IgD-negative memory B cell (primary cell): Measurements from ENCODE around the gene SMIM5. TPM values are rescaled to one million over a fixed set of nuclear protein-coding genes. Genes with fewer than 3 reads are reported as not detected.
A peak's percentile ranks its signal among the peaks of the same experiment; 100 is the strongest.

Experiments
- H3K27ac Mint-ChIP-seq, 3 donors: one replicate each; pipeline ENCODE4 v1.8.0; 2020 to 2022; ENCODE audit warnings: mild to moderate bottlenecking in 3 of 3, mixed read lengths in 3 of 3, moderate library complexity in 1 of 3
- H3K27me3 Mint-ChIP-seq: one replicate; pipeline ENCODE4 v1.8.0; 2021; ENCODE audit warnings: mixed read lengths
- H3K36me3 Mint-ChIP-seq: one replicate; pipeline ENCODE4 v1.8.0; 2020; ENCODE audit warnings: mild to moderate bottlenecking, mixed read lengths
- H3K4me1 Mint-ChIP-seq, 3 donors: one replicate each; pipeline ENCODE4 v1.8.0; 2020 to 2022; ENCODE audit warnings: mixed read lengths in 3 of 3, mild to moderate bottlenecking in 1 of 3
- H3K4me3 Mint-ChIP-seq, 4 donors: one replicate each; pipeline ENCODE4 v1.8.0; 2020 to 2022; ENCODE audit warnings: mild to moderate bottlenecking in 4 of 4, mixed read lengths in 4 of 4, moderate library complexity in 3 of 4
- H3K9me3 Mint-ChIP-seq, 3 donors: one replicate each; pipeline ENCODE4 v1.8.0; 2020 to 2021; ENCODE audit warnings: mixed read lengths in 3 of 3, mild to moderate bottlenecking in 1 of 3
- polyA plus RNA-seq: library from polyadenylated mRNA; unstranded; fragments of 300-500 nt; fragmentation: Illumina TruSeq; gene quantifications from one replicate; pipeline ENCODE4 v1.2.3, GENCODE V29; 2021

Gene SMIM5
- polyA plus RNA-seq, 1 donor from 2014 or later: 0.36 TPM

GRCh38 chr17:75650874-75651273 lies 17.6 kb downstream of the SMIM5 start:
- no peak overlapping the region for H3K4me3 Mint-ChIP-seq
- no peaks in the 10 kb centered on the region for H3K9me3 Mint-ChIP-seq
- peaks cover 0 to 8% (median 5%) of the 10 kb centered on the region in 3 donors for H3K4me1 Mint-ChIP-seq
- no peak overlapping the region for H3K27ac Mint-ChIP-seq
- H3K36me3 Mint-ChIP-seq: peaks cover 4% of the 10 kb centered on the region
- H3K27me3 Mint-ChIP-seq: no peaks in the 10 kb centered on the region

DNA sequence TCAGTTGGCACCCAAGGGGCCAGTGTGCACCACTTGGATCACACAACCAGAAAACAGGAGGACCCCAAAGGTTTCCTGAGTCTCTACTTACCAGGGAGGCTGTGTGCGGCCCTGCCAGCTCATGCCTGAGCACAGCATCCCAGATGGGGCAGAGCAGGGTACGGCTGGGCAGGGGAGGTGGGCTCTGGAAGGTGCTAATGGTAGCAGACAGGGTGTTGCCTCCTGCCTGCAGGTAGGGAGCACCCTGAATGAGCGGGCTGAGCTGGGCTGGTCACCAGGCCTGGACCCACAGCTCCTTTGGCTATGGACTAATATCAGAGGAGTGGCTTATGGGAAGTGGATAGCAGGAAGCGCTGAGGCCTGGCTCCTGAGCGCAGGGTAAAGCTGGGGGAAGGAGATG lies 19.1 kb downstream of the SMIM5 start:
- Mint-ChIP-seq H3K36me3 (peaks cover 4% of the 10 kb centered on the region), H3K4me1 (peaks cover 1 to 5% (median 3%) of the 10 kb centered on the region in 3 donors), H3K27ac (peak overlapping the region in 1 of 3 donors; percentile 29), H3K9me3 (no peaks in the 10 kb centered on the region), H3K27me3 (no peaks in the 10 kb centered on the region), H3K4me3 (no peak overlapping the region)

- H3K36me3 Mint-ChIP-seq: peaks cover 4% of the 10 kb centered on the region
These were observed 19.8 kb downstream of the SMIM5 start for GRCh38 chr17:75652934-75653549.

DNA sequence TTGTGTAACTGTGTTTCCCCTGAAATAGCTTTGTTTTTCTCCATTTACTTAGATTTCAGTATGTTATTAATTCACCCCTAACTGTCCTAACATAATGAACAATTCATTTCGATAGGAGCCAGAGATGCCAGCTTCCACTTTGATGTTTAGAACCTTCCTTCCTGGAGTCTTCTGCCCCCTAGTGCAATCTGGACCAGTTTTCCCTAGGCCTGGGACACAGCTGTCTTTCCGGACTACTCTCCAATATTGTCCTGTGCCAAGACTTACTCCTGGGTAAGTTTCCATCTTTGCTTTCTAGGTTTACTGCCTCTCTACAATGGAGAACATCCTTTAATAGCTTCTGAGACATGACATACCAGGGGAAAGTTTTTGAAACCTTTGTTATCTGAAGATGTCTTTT lies 20.9 kb downstream of the SMIM5 start:
- no peak overlapping the region for H3K4me3 Mint-ChIP-seq
- H3K27ac Mint-ChIP-seq: no peak overlapping the region
- no peaks in the 10 kb centered on the region for H3K27me3 Mint-ChIP-seq
- H3K4me1 Mint-ChIP-seq: peaks cover 2 to 5% (median 3%) of the 10 kb centered on the region in 3 donors
- no peaks in the 10 kb centered on the region for H3K9me3 Mint-ChIP-seq
- peaks cover 4% of the 10 kb centered on the region for H3K36me3 Mint-ChIP-seq

More at GRCh38 chr17:75652934-75653549, 19.8 kb downstream of the SMIM5 start:
- peak overlapping the region in 1 of 3 donors; percentile 29 for H3K27ac Mint-ChIP-seq
- no peaks in the 10 kb centered on the region for H3K27me3 Mint-ChIP-seq
- H3K9me3 Mint-ChIP-seq: no peaks in the 10 kb centered on the region
- peaks cover 2 to 5% (median 3%) of the 10 kb centered on the region in 3 donors for H3K4me1 Mint-ChIP-seq
- H3K4me3 Mint-ChIP-seq: no peak overlapping the region

- Mint-ChIP-seq H3K27ac (no peak overlapping the region), H3K4me3 (no peak overlapping the region), H3K27me3 (no peaks in the 10 kb centered on the region), H3K36me3 (no peaks in the 10 kb centered on the region), H3K9me3 (no peaks in the 10 kb centered on the region), H3K4me1 (peaks cover 3 to 6% (median 5%) of the 10 kb centered on the region in 3 donors)
These were observed 25.0 kb downstream of the SMIM5 start for GRCh38 chr17:75658237-75658636.

DNA sequence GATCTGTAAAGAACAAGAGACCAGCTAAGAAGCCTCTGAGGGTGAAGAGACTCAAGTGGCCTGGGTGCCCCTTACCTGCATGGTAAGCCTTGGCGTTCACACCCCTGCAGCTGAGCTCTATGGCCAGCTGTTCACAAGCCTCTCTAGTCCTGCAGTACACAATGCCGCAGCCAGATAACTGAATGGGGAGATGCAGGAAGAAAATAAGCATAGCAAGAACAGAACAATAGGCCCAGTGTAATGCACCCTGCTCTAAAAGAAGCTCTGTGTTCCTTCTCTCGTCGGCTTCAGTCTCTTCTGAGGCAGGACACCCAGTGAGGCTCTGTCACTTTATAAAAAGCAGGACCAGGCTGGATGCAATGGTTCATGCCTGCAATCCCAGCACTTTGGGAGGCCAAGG lies 28.3 kb downstream of the SMIM5 start:
- H3K4me1 Mint-ChIP-seq: peaks cover 5 to 20% (median 17%) of the 10 kb centered on the region in 3 donors

GRCh38 chr17:75662511-75662910 lies 29.3 kb downstream of the SMIM5 start:
- no peak overlapping the region for H3K4me3 Mint-ChIP-seq
- H3K27ac Mint-ChIP-seq: no peak overlapping the region
- peaks cover 5 to 18% (median 17%) of the 10 kb centered on the region in 3 donors for H3K4me1 Mint-ChIP-seq

More for the DNA sequence above, 28.3 kb downstream of the SMIM5 start:
- no peaks in the 10 kb centered on the region for H3K27me3 Mint-ChIP-seq
- no peaks in the 10 kb centered on the region for H3K9me3 Mint-ChIP-seq
- no peak overlapping the region for H3K27ac Mint-ChIP-seq
- no peak overlapping the region for H3K4me3 Mint-ChIP-seq
- H3K36me3 Mint-ChIP-seq: no peaks in the 10 kb centered on the region

GRCh38 chr17:75664099-75664549 lies 30.9 kb downstream of the SMIM5 start:
- H3K9me3 Mint-ChIP-seq: no peaks in the 10 kb centered on the region
- H3K27ac Mint-ChIP-seq: peak overlapping the region; percentile 60 to 96 (median 88)
- no peaks in the 10 kb centered on the region for H3K27me3 Mint-ChIP-seq
- H3K4me1 Mint-ChIP-seq: peaks cover 11 to 23% (median 17%) of the 10 kb centered on the region in 3 donors
- no peaks in the 10 kb centered on the region for H3K36me3 Mint-ChIP-seq
- peak overlapping the region; percentile 3 to 66 (median 53) for H3K4me3 Mint-ChIP-seq

More at GRCh38 chr17:75662511-75662910, 29.3 kb downstream of the SMIM5 start:
- no peaks in the 10 kb centered on the region for H3K9me3 Mint-ChIP-seq
- H3K27me3 Mint-ChIP-seq: no peaks in the 10 kb centered on the region
- H3K36me3 Mint-ChIP-seq: no peaks in the 10 kb centered on the region

GRCh38 chr17:75665981-75666380 lies 32.7 kb downstream of the SMIM5 start:
- Mint-ChIP-seq H3K36me3 (no peaks in the 10 kb centered on the region), H3K4me3 (peak overlapping the region in 3 of 4 donors; percentile 7 to 74 (median 53)), H3K27ac (peak overlapping the region; percentile 31 to 84 (median 76)), H3K4me1 (peaks cover 18 to 24% (median 22%) of the 10 kb centered on the region in 3 donors), H3K9me3 (no peaks in the 10 kb centered on the region), H3K27me3 (no peaks in the 10 kb centered on the region)

DNA sequence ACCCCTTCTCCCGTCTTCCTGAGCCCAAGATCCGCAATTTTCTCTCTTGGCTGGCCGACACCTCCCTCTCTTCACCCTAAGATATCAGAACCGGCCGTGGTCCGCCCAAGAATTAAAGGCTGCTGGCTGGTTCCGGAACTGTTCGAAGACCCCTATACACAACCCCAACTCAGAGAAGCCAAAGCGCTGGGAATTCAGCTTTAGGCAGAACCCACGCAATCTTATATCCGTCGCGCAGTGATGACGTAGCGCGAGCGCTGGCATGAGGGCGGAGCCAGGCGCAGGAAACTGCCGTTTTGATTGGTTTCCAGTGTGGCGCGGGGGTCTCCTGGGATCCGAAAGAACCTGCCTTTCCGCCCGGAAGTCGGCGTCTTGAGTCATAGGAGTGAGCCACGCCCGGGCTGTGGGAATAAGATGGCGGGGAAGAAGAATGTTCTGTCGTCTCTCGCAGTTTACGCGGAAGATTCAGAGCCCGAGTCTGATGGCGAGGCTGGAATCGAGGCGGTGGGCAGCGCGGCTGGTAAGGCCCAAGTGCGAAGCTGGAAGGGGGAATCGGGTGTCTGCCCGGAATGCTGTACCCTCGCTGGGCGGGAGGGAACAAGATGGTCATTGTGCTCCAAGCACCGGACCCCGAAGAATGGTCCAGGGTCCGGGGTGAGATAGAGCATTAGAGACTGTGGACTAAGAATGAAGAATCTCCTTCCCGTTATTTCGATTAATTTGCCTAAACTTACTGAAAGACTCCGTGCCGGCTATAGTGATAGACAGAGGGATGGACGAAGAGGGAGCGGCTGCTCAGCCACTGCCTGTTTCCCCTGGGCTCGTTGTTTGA lies 33.9 kb downstream of the SMIM5 start, which contains the start of the genes RECQL5 and SAP30BP:
Gene RECQL5 (minus strand): TSS at position 196 of the 832 bp plus-strand sequence. CDS start 597 bp downstream, outside the sequence.
Gene SAP30BP (plus strand): TSS at position 380 of the 832 bp plus-strand sequence. CDS start 35 bp downstream, at position 415.
- H3K9me3 Mint-ChIP-seq: no peaks in the 10 kb centered on the region
- H3K27me3 Mint-ChIP-seq: no peaks in the 10 kb centered on the region
- peaks cover 18 to 24% (median 23%) of the 10 kb centered on the region in 3 donors for H3K4me1 Mint-ChIP-seq
- no peaks in the 10 kb centered on the region for H3K36me3 Mint-ChIP-seq
- peak within 1 kb of the TSS in 3 of 4 donors; percentile 7 to 74 (median 53) for H3K4me3 Mint-ChIP-seq
- H3K27ac Mint-ChIP-seq: peak within 1 kb of the TSS; percentile 20 to 76 (median 31)

DNA sequence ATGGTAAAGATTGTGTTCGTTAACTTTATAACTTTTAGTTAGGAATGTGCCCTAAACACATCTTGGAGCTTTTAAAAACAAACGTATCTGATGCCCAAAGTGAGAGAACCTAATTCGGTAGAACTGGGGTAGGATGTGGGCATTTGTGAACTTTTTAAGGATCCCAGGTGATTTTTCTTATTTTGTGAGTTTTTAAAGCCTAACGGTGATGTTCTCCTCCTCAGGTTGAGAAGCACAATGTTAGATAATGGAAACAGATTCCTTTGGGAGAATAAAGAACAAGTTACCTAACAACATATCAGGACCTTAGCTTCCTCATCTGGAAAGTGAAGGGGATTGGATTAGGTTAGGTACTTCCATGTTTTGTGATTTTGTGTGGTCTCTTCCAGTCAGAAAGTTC lies 34.6 kb downstream of the SMIM5 start:
- Mint-ChIP-seq H3K4me1 (peaks cover 18 to 23% (median 20%) of the 10 kb centered on the region in 3 donors), H3K36me3 (no peaks in the 10 kb centered on the region), H3K4me3 (no peak overlapping the region), H3K27me3 (no peaks in the 10 kb centered on the region), H3K9me3 (no peaks in the 10 kb centered on the region), H3K27ac (no peak overlapping the region)

- H3K36me3 Mint-ChIP-seq: no peaks in the 10 kb centered on the region
- H3K4me3 Mint-ChIP-seq: no peak overlapping the region
- H3K4me1 Mint-ChIP-seq: peaks cover 18 to 23% (median 20%) of the 10 kb centered on the region in 3 donors
- H3K27me3 Mint-ChIP-seq: no peaks in the 10 kb centered on the region
- peak overlapping the region in 1 of 3 donors; percentile 20 for H3K27ac Mint-ChIP-seq
- H3K9me3 Mint-ChIP-seq: no peaks in the 10 kb centered on the region
These were observed 35.3 kb downstream of the SMIM5 start for GRCh38 chr17:75668489-75668888.

- Mint-ChIP-seq H3K4me3 (peak overlapping the region in 2 of 4 donors; percentile 38 to 57), H3K9me3 (no peaks in the 10 kb centered on the region)
These were observed 37.6 kb downstream of the SMIM5 start for GRCh38 chr17:75670868-75671267.

GRCh38 chr17:75672011-75672410 lies 38.8 kb downstream of the SMIM5 start:
- Mint-ChIP-seq H3K27ac (no peak overlapping the region), H3K27me3 (no peaks in the 10 kb centered on the region), H3K4me3 (peak overlapping the region in 1 of 4 donors; percentile 57), H3K9me3 (no peaks in the 10 kb centered on the region), H3K4me1 (peaks cover 7 to 22% (median 15%) of the 10 kb centered on the region in 3 donors), H3K36me3 (no peaks in the 10 kb centered on the region)

More at GRCh38 chr17:75670868-75671267, 37.6 kb downstream of the SMIM5 start:
- H3K27ac Mint-ChIP-seq: peak overlapping the region in 1 of 3 donors; percentile 36
- peaks cover 8 to 17% (median 13%) of the 10 kb centered on the region in 3 donors for H3K4me1 Mint-ChIP-seq
- H3K27me3 Mint-ChIP-seq: no peaks in the 10 kb centered on the region
- H3K36me3 Mint-ChIP-seq: no peaks in the 10 kb centered on the region

DNA sequence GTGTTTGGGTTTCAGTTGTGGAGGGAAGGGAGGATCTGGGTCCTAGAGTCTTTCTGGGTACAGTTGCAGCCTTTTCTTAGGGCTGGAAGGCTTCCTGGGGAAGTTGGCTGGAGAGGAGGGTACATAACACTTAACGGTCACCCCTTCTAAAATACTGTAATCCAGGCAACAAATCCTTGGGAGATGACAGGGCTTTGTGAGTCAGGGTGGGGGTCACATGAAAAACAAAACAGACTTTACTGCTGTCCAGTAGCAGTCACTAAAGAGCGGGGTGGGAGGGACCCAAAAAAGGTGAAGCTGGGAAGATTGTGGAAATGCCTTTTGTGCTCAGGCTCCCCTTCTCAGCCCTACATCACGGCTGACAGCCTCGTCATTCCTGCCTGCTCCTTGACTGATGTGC lies 40.3 kb downstream of the SMIM5 start:
- Mint-ChIP-seq H3K9me3 (no peaks in the 10 kb centered on the region), H3K27me3 (no peaks in the 10 kb centered on the region), H3K36me3 (no peaks in the 10 kb centered on the region), H3K4me3 (peak overlapping the region in 1 of 4 donors; percentile 42), H3K4me1 (peaks cover 6 to 17% (median 17%) of the 10 kb centered on the region in 3 donors), H3K27ac (no peak overlapping the region)
